Brain microvascular endothelial cell (primary cell): ENCODE results near the gene PIGL.

Experiments
- DNase-seq: peaks from one replicate; pipeline ENCODE4 v3.0.0-alpha.2; 2020
- H3K27ac ChIP-seq: fragments of 250-450 bp; sonication (Bioruptor Pico); 2 replicates; pipeline ENCODE4 v1.5.1; 2020; ENCODE audit warnings: mild to moderate bottlenecking, moderate library complexity
- H3K27me3 ChIP-seq: fragments of 250-450 bp; sonication (Bioruptor Pico); replicated peaks from 2 replicates; pipeline ENCODE4 v1.5.1; 2020; ENCODE audit warnings: mild to moderate bottlenecking
- H3K36me3 ChIP-seq: fragments of 250-450 bp; sonication (Bioruptor Pico); replicated peaks from 2 replicates; pipeline ENCODE4 v1.5.1; 2020; ENCODE audit warnings: mild to moderate bottlenecking
- H3K4me3 ChIP-seq: 2 replicates; pipeline ENCODE4 v1.5.1; 2011; ENCODE audit warnings: low read depth, mild to moderate bottlenecking, control low read depth, low read length, moderate library complexity
- in situ Hi-C: cut with HindIII; loops from 2 replicates; pipeline ENCODE4 v1.10.0; 2017; ENCODE audit warnings: low sequenced_read_pairs, low pct_ligation_motif_present
- TF ChIP-seq, protein P1 (sequence below): IDR thresholded peaks from 2 replicates; pipeline ENCODE4 v1.5.1; 2011; ENCODE audit warnings: low read depth, mild to moderate bottlenecking, moderate library complexity, low read length, control low read depth, inconsistent platforms; ENCODE audit errors: missing control alignments

PIGL gene

DNA sequence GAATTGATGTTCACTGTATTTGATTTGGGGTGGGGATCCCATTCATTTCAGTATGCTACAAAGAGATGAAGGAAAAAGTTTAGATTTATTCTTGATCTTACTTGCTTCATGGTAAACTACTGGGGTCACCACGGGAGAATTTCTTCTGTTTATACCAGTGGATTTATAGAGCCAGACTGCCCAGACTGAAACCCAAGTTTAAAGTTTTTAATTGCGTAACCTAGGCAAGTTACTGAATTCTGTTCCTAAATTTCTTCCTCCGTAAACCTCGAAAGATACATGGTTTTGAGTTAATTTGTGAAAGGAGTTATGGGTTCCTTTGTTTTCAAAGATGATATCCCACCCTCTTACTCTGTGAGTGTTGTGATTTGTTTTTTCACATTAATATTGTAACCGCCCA lies 26.4 kb downstream of the PIGL start:
- no peak for DNase-seq
- Histone ChIP-seq H3K27me3 (no peaks in the 10 kb centered on the region), H3K36me3 (no peaks in the 10 kb centered on the region), H3K27ac (no peak overlapping the region), H3K4me3 (no peak overlapping the region)
- TF ChIP-seq, protein P1, sequence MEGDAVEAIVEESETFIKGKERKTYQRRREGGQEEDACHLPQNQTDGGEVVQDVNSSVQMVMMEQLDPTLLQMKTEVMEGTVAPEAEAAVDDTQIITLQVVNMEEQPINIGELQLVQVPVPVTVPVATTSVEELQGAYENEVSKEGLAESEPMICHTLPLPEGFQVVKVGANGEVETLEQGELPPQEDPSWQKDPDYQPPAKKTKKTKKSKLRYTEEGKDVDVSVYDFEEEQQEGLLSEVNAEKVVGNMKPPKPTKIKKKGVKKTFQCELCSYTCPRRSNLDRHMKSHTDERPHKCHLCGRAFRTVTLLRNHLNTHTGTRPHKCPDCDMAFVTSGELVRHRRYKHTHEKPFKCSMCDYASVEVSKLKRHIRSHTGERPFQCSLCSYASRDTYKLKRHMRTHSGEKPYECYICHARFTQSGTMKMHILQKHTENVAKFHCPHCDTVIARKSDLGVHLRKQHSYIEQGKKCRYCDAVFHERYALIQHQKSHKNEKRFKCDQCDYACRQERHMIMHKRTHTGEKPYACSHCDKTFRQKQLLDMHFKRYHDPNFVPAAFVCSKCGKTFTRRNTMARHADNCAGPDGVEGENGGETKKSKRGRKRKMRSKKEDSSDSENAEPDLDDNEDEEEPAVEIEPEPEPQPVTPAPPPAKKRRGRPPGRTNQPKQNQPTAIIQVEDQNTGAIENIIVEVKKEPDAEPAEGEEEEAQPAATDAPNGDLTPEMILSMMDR: no peak
- in situ Hi-C loops: no loop called here

DNA sequence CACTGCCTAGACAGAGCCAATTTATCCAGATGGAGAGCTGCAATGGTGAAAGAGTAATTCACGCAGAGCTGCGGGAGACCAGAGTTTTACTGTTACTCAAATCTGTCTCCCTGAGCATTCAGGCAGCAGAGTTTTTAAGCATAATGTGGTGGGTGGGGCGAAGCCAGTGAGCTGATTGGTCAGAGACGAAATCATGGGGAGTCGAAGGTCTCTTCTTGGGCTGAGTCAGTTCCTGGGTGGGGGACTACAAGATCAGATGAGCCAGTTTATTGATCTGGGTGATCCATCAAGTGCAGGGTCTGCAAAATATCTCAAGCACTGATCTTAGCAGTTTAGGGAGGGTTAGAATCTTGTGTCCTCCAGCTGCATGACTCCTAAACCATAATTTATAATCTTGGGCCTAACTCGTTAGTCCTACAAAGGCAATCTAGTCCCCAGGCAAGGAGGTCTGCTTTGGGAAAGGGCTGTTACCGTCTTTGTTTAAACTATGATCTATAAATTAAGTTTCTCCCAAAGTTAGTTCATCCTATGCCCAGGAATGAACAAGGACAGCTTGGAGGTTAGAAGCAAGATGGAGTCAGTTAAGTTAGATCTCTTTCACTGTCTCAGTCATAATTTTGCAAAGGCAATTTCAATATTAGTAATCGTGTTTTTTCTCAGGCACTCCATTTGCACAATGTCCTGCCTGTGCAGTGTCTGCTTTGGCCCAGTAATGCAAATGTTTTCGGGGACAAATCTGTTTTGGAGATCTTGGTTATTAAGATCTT lies 27.0 kb downstream of the PIGL start:
- no peak overlapping the region for H3K27ac ChIP-seq
- no peaks in the 10 kb centered on the region for H3K36me3 ChIP-seq
- TF ChIP-seq, protein P1: no peak
- in situ Hi-C loops: no loop called here
- DNase-seq: no peak
- H3K4me3 ChIP-seq: no peak overlapping the region
- no peaks in the 10 kb centered on the region for H3K27me3 ChIP-seq

DNA sequence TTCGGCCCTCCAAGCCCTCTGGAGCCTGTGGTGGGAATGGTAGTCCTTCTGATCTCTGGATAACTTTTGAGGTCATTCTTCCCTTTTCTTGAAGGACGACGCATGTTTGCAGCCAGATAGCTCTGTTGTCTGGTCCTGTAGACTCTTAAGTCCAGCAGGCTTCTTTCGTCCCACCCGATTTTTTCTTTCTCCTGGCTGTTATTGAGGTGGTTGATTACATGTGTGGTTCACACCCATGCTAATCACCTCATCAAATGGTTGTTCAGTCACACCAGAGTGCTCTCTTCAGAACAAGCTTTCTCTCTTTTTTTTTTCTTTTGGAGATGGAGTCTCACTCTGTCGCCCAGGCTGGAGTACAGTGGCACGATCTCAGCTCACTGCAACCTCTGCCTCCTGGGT lies 30.6 kb downstream of the PIGL start:
- no peak overlapping the region for H3K27ac ChIP-seq
- no peak overlapping the region for H3K4me3 ChIP-seq
- no peaks in the 10 kb centered on the region for H3K27me3 ChIP-seq
- TF ChIP-seq, protein P1: no peak
- DNase-seq: no peak
- H3K36me3 ChIP-seq: no peaks in the 10 kb centered on the region
- in situ Hi-C loops: no loop called here

DNA sequence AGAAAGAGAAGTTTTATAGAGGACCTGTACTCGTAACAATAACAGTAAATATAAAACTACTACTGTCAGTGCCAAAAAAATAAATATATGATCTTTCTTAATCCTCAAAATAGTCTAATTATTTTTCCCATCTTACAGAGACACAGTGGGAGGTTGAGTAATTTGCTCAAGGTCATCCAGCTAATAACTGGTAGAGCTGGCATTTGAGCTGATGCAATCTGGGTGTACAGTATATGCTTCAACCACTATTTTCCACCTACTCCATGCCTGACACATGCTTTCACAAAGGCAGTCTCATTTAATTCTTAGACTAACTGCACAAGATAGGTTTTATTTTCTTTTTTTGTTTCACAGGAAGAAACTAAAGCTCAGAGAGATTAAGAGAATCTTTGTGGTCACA lies 33.6 kb downstream of the PIGL start:
- in situ Hi-C loops: no loop called here
- Histone ChIP-seq H3K27me3 (no peaks in the 10 kb centered on the region), H3K4me3 (no peak overlapping the region), H3K27ac (no peak overlapping the region), H3K36me3 (no peaks in the 10 kb centered on the region)
- TF ChIP-seq, protein P1: no peak
- no peak for DNase-seq

DNA sequence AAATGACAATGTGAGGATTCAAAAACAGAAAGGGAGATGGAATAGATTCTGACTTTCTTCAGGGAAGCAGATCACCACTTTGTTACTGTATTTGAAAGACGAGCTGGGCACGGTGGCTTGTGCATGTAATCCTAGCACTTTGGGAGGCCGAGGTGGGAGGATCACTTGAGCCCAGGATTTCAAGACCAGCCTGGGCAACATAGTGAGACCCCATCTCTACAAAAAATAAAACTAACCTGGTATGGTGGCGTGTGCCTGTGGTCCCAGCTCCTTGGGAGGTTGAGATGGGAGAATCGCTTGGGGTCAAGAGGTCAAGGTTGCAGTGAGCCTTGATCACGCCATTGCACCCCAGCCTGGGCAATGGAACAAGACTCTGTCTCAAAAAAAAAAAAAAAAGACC lies 34.0 kb downstream of the PIGL start:
- Histone ChIP-seq H3K27ac (no peak overlapping the region), H3K27me3 (no peaks in the 10 kb centered on the region), H3K4me3 (no peak overlapping the region), H3K36me3 (no peaks in the 10 kb centered on the region)
- DNase-seq: no peak
- TF ChIP-seq, protein P1: no peak
- in situ Hi-C loops: no loop called here

DNA sequence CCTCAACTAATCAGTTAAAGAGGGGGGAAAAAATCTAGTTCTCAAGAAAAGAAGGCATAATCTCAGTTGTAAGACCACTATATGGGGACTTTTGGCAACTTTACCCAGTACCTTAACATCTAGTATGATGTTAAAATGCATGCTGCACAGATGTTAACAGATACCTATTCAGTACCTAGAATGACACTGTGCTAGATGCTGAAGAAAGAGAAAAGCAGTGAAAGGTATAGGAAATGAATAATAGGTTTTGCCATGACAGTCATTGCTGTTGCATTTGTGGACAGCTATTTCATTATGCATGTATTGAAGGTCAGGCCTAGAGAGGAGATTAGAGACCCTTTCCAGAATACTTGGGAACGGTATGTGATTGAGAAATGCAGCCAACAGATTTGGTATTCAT lies 34.5 kb downstream of the PIGL start:
- no peak for DNase-seq
- Histone ChIP-seq H3K27me3 (no peaks in the 10 kb centered on the region), H3K36me3 (no peaks in the 10 kb centered on the region), H3K27ac (no peak overlapping the region), H3K4me3 (no peak overlapping the region)
- in situ Hi-C loops: no loop called here
- TF ChIP-seq, protein P1: no peak
